Esophagus muscularis mucosa (tissue), 4 donors: ENCODE data around the gene ZBTB46. TPM values are rescaled to one million over a fixed set of nuclear protein-coding genes. Genes with fewer than 3 reads are reported as not detected.
"Not testable (repeated sequence)": the region's sequence is repeated elsewhere in the genome, so short reads cannot be mapped to it uniquely, and the experiment has no call there.

Source experiments
- DNase-seq: peaks from one replicate; pipeline ENCODE4 v3.0.0-alpha.2; 2017; ENCODE audit errors: extremely low spot score
- H3K27ac ChIP-seq, 4 donors: fragments of 200-600 bp; sonication (generic); replicated peaks in 1 of 4; 1 replicate in 3 of 4; 2 replicates in 1 of 4; pipeline ENCODE4 v1.5.1; 2016 to 2019; ENCODE audit warnings: mild to moderate bottlenecking in 1 of 4
- H3K27me3 ChIP-seq, 4 donors: fragments of 200-600 bp; sonication (generic); one replicate each; pipeline versions ENCODE4 v1.5.1 to v1.6.0; 2016 to 2019
- H3K36me3 ChIP-seq, 4 donors: fragments of 200-600 bp; sonication (generic); one replicate each; pipeline ENCODE4 v1.5.1; 2016 to 2019
- H3K4me1 ChIP-seq, 4 donors: fragments of 200-600 bp; sonication (generic); one replicate each; pipeline ENCODE4 v1.5.1; 2016 to 2019
- H3K4me3 ChIP-seq, 4 donors: fragments of 200-600 bp; sonication (generic); 1 replicate in 2 of 4; 2 replicates in 2 of 4; pipeline ENCODE4 v1.5.1; 2016 to 2019; ENCODE audit warnings: mild to moderate bottlenecking in 4 of 4, moderate library complexity in 1 of 4
- H3K9me3 ChIP-seq, 4 donors: fragments of 200-600 bp; sonication (generic); 1 replicate in 3 of 4; 2 replicates in 1 of 4; pipeline ENCODE4 v1.5.1; 2016 to 2019
- EP300 ChIP-seq: sonication (generic); formaldehyde crosslinking; IDR thresholded peaks from one replicate; pipeline ENCODE4 v1.6.1; 2017; ENCODE audit warnings: antibody characterized with exemption
- POLR2A ChIP-seq: fragments of 450-650 bp; IDR thresholded peaks from one replicate; pipeline ENCODE4 v1.6.1; 2017; ENCODE audit warnings: antibody characterized with exemption, moderate library complexity, mild to moderate bottlenecking, low read depth
- POLR2AphosphoS5 ChIP-seq, 2 donors: sonication (generic); formaldehyde crosslinking; IDR thresholded peaks; one replicate each; pipeline ENCODE4 v1.6.1; 2017; ENCODE audit warnings: antibody characterized with exemption in 2 of 2
- WGBS: methylation state at CpG from one replicate; pipeline ENCODE4 v1.1.5; 2018; 5-methylcytosine and 5-hydroxymethylcytosine counted together
- intact Hi-C: fragments of 100-400 bp; cut with DNase I; formaldehyde crosslinking; loops from one replicate; pipeline ENCODE4 v1.15.1; 2023
- total RNA-seq, 4 donors: library from RNA; depleted of rRNA; stranded (reverse); fragments of >200 nt; gene quantifications; one replicate each; pipeline versions ENCODE4 v1.1.0 to v1.2.1, GENCODE V29; 2016
- TF ChIP-seq, protein P1 (sequence below), 3 experiments: fragments of 200-600 bp in 2 of 3; fragments of 450-650 bp in 1 of 3; sonication (generic) in 2 of 3; IDR thresholded peaks; one replicate each; pipeline ENCODE4 v1.5.1; 2017 to 2019; ENCODE audit warnings: antibody characterized with exemption in 3 of 3, mild to moderate bottlenecking in 2 of 3, moderate library complexity in 1 of 3

Gene ZBTB46
- total RNA-seq, 4 donors from 2014 or later = 9.6 to 22.8 (median 13.8) TPM

DNA sequence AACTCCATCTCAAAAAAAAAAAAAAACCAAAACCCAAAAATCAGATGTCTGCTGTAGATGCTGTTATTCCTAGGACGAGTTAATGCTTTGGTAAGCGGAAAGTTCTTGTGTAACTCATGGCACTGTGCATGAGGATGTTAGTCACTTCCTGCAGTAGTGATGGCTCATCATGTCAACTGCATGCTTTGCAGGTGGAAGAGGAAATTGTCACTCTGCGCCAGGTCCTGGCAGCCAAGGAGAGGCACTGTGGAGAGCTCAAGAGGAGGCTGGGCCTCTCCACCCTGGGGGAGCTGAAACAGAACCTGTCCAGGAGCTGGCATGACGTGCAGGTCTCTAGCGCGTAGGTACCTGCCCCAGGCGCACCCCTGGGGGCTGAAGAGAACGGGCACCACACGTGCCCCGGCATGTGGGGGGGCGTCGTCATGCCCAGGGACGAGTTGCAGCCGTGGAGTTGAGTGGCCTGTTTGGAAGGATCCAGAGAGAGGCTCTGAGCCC lies 42.5 kb upstream of the ZBTB46 start:
- H3K36me3 ChIP-seq = peaks cover 79 to 100% (median 98%) of the 10 kb centered on the region in 4 donors
- no peak for DNase-seq
- peak overlapping the region in 3 of 4 donors; percentile 65 to 74 (median 72) for H3K27ac ChIP-seq
- intact Hi-C loops = no loop called here
- no peaks in the 10 kb centered on the region for H3K9me3 ChIP-seq
- TF ChIP-seq POLR2A = no peak
- TF ChIP-seq POLR2AphosphoS5 (IDR thresholded peaks at IDR 0.05) = peak; percentile 80 to 84
- peaks cover 6 to 21% (median 7%) of the 10 kb centered on the region in 4 donors for H3K4me1 ChIP-seq
- H3K4me3 ChIP-seq = no peak overlapping the region
- H3K27me3 ChIP-seq = no peaks in the 10 kb centered on the region
- WGBS = 75% methylated on average over 14 of the region's 14 CpGs

DNA sequence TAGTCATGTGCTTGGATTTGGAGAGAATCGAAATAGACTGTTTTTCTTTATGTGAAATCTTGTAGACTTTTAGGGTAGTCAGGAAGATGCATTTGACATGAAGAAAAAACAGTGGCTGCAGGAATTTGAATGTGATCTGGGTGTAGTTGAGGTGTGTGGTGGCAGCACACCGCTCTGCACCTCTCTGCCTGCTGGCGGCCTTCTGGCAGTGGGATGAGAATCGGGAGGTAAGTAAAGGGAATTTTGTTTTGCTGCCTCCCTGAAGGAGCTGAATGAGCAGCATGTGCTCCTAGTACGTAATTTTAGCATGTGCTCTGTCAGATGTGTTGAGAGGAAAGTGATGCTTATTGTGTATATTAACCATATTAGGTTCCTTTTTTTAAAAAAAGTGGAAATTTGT lies 37.2 kb upstream of the ZBTB46 start:
- intact Hi-C loops = no loop called here
- no peaks in the 10 kb centered on the region for H3K27me3 ChIP-seq
- WGBS = 94% methylated on average over 5 of the region's 5 CpGs
- no peak overlapping the region for H3K4me3 ChIP-seq
- no peaks in the 10 kb centered on the region for H3K9me3 ChIP-seq
- H3K27ac ChIP-seq = no peak overlapping the region
- peaks cover 26 to 62% (median 39%) of the 10 kb centered on the region in 4 donors for H3K4me1 ChIP-seq
- peaks cover 34 to 53% (median 50%) of the 10 kb centered on the region in 4 donors for H3K36me3 ChIP-seq
- DNase-seq = no peak
- no peak for TF ChIP-seq EP300
- TF ChIP-seq, protein P1, sequence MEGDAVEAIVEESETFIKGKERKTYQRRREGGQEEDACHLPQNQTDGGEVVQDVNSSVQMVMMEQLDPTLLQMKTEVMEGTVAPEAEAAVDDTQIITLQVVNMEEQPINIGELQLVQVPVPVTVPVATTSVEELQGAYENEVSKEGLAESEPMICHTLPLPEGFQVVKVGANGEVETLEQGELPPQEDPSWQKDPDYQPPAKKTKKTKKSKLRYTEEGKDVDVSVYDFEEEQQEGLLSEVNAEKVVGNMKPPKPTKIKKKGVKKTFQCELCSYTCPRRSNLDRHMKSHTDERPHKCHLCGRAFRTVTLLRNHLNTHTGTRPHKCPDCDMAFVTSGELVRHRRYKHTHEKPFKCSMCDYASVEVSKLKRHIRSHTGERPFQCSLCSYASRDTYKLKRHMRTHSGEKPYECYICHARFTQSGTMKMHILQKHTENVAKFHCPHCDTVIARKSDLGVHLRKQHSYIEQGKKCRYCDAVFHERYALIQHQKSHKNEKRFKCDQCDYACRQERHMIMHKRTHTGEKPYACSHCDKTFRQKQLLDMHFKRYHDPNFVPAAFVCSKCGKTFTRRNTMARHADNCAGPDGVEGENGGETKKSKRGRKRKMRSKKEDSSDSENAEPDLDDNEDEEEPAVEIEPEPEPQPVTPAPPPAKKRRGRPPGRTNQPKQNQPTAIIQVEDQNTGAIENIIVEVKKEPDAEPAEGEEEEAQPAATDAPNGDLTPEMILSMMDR (IDR thresholded peaks at IDR 0.05) = no peak
- TF ChIP-seq POLR2AphosphoS5 (IDR thresholded peaks at IDR 0.05) = no peak
- no peak for TF ChIP-seq POLR2A

DNA sequence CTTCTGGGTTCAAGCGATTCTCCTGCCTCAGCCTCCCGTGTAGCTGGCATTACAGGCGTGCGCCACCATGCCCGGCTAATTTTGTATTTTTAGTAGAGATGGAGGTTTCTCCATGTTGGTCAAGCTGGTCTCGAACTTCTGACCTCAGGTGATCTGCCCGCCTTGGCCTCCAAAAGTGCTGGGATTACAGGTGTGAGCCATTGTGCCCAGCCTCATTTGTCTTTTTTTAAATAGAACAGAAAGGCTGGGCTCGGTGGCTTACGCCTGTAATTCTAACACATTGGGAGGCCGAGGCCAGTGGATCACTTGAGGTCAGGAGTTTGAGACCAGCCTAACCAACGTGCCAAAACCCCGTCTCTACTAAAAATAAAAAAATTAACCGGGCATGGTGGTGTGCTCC lies 36.0 kb upstream of the ZBTB46 start:
- H3K27ac ChIP-seq, H3K27me3 ChIP-seq, H3K9me3 ChIP-seq, intact Hi-C loops, H3K4me3 ChIP-seq, DNase-seq: not testable (repeated sequence)
- peaks cover 25 to 64% (median 39%) of the 10 kb centered on the region in 4 donors for H3K4me1 ChIP-seq
- WGBS = 90% methylated on average over 13 of the region's 13 CpGs
- peaks cover 30 to 48% (median 45%) of the 10 kb centered on the region in 4 donors for H3K36me3 ChIP-seq

DNA sequence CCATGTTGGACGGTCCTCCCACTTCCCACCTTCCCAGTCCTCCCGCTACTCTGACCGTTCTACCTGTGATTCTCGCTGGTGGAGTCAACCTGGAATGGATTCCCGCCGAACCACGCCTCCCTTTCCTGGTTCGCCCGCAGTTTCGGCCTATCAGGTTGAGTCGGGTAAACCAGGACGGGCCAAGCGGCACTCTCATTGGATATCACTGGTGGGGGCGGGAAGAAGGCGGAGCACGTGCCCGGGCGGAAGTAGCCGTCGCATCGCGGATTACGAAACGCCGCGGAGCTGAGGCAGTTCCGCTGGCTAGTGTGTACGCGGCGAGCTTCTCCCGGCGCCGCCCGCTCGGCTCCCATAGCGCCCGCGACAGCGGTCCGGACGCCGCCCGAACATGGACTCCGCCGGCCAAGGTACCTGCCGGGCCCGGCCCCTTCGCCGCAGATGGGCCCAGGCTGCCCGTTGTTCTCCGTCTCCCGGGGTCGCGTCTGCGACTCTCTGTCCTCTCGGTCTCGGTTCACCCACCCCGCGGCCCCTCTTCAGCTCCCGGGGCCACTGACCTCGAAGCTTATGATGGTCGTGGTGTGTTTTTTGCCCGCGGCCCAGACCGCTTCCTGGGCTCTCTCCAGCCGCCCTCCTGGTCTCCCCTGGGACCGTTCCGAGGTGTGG lies 34.0 kb upstream of the ZBTB46 start, which contains the start of gene TPD52L2:
TPD52L2 (plus strand) TSS at position 293 of the 663 bp plus-strand sequence; CDS start at position 389, 96 bp downstream.
- no peaks in the 10 kb centered on the region for H3K9me3 ChIP-seq
- peak; percentile 95 to 97 for TF ChIP-seq POLR2AphosphoS5 (IDR thresholded peaks at IDR 0.05)
- TF ChIP-seq EP300 = no peak
- TF ChIP-seq POLR2A = peak; percentile 96
- TF ChIP-seq, protein P1 (IDR thresholded peaks at IDR 0.05) = peak in 1 of 3 experiments; percentile 19
- intact Hi-C loops = loop anchor here (5.0 kb wide), 1 partner anchor 78 kb away; no protein-coding TSS in a partner anchor
- WGBS = 0% methylated on average over 43 of the region's 68 CpGs
- peak within 1 kb of the TSS; percentile 89 to 99 (median 96) for H3K27ac ChIP-seq
- H3K27me3 ChIP-seq = no peaks in the 10 kb centered on the region
- peak within 1 kb of the TSS; percentile 76 to 97 (median 86) for H3K4me3 ChIP-seq
- peak; percentile 100 for DNase-seq
- peaks cover 21 to 43% (median 37%) of the 10 kb centered on the region in 4 donors for H3K36me3 ChIP-seq
- H3K4me1 ChIP-seq = peaks cover 25 to 64% (median 39%) of the 10 kb centered on the region in 4 donors

DNA sequence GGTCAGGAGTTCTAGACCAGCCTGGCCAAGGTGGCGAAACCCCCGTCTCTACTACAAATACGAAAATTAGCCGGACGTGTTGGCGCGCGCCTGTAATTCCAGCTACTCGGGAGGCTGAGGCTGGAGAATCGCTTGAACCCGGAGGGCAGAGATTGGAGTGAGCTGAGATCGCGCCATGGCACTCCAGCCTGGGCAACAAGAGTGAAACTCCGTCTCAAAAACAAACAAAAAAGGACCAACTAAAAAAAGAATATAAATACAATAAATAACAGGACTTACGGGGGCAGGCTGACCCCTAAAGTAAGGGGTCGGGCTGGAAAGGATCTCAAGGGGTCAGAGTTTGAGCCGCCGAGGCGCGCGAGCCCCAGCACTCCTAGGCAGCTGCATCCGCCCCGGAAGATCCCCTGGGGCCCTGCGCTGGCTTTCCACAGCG lies 33.5 kb upstream of the ZBTB46 start:
- Histone ChIP-seq H3K4me1 (peaks cover 27 to 65% (median 40%) of the 10 kb centered on the region in 4 donors), H3K4me3 (peak overlapping the region; percentile 76 to 97 (median 86)), H3K36me3 (peaks cover 16 to 37% (median 32%) of the 10 kb centered on the region in 4 donors), H3K27me3 (no peaks in the 10 kb centered on the region), H3K9me3 (no peaks in the 10 kb centered on the region), H3K27ac (peak overlapping the region; percentile 89 to 99 (median 96))
- TF ChIP-seq POLR2A (no peak), EP300 (no peak), POLR2AphosphoS5 (IDR thresholded peaks at IDR 0.05) (no peak)
- TF ChIP-seq, protein P1 (IDR thresholded peaks at IDR 0.05) = no peak
- DNase-seq = no peak
- intact Hi-C loops = loop anchor here (5.0 kb wide), 1 partner anchor 77 kb away; no protein-coding TSS in a partner anchor
- WGBS = under 1% methylated on average over 23 of the region's 25 CpGs
